HCT116 (cell line): ENCODE measurements around the gene EXOC6B.

Experiments
- CTCF ChIP-seq, 3 experiments: fragments of 200-600 bp in 1 of 3; sonication (generic) in 1 of 3; IDR thresholded peaks in 2 of 3; conservative IDR thresholded peaks in 1 of 3; 2 replicates each; pipeline ENCODE4 v1.5.1; 2012 to 2017; ENCODE audit warnings: low read depth in 2 of 3, low read length in 2 of 3, antibody characterized with exemption in 1 of 3, borderline replicate concordance in 1 of 3, control low read depth in 1 of 3, mild to moderate bottlenecking in 1 of 3, mixed read lengths in 1 of 3, mixed run types in 1 of 3, moderate library complexity in 1 of 3; ENCODE audit not compliant: insufficient read depth in 1 of 3
- EZH2 ChIP-seq: fragments of 200-600 bp; sonication (generic); IDR thresholded peaks from 2 replicates; pipeline ENCODE4 v1.6.1; 2017; ENCODE audit warnings: antibody characterized with exemption, mixed run types
- EZH2phosphoT487 ChIP-seq: fragments of 200-600 bp; IDR thresholded peaks from 2 replicates; pipeline ENCODE4 v1.6.1; 2018; ENCODE audit warnings: antibody characterized with exemption, borderline replicate concordance
- JUND ChIP-seq: IDR thresholded peaks from 2 replicates; pipeline ENCODE4 v1.6.1; 2012
- POLR2A ChIP-seq: IDR thresholded peaks from 2 replicates; pipeline ENCODE4 v1.7.0; 2011; ENCODE audit warnings: borderline replicate concordance; ENCODE audit not compliant: insufficient read depth, insufficient read length; ENCODE audit errors: extremely low read depth
- POLR2AphosphoS5 ChIP-seq: IDR thresholded peaks from 2 replicates; pipeline ENCODE4 v1.6.1; 2011; ENCODE audit warnings: mild to moderate bottlenecking, low read depth, low read length, moderate library complexity
- RAD21 ChIP-seq: IDR thresholded peaks from 2 replicates; pipeline ENCODE4 v1.6.1; 2012; ENCODE audit warnings: low read depth, mild to moderate bottlenecking
- SP1 ChIP-seq: IDR thresholded peaks from 2 replicates; pipeline ENCODE4 v1.6.1; 2012; ENCODE audit warnings: low read depth
- ZNF274 ChIP-seq: fragments of 200-500 bp; sonication (Bioruptor generic); IDR thresholded peaks from 2 replicates; pipeline ENCODE4 v1.6.1; 2014; ENCODE audit warnings: mild to moderate bottlenecking, low read depth, low read length, inconsistent platforms

GRCh38 chr2:72129681-72130340 lies 696.0 kb downstream of the EXOC6B start:
- no peak for TF ChIP-seq SP1
- TF ChIP-seq JUND: no peak
- no peak for TF ChIP-seq EZH2
- TF ChIP-seq POLR2AphosphoS5: no peak
- no peak for TF ChIP-seq CTCF (IDR thresholded peaks at IDR 0.05 in 2 of 3, conservative IDR thresholded peaks at IDR 0.05 in 1 of 3; ENCODE audit: borderline replicate concordance in 1 of 3, insufficient read depth in 1 of 3, low read depth in 2 of 3, low read length in 2 of 3)
- no peak for TF ChIP-seq RAD21
- no peak for TF ChIP-seq ZNF274
- no peak for TF ChIP-seq EZH2phosphoT487
- no peak for TF ChIP-seq POLR2A
